NCI-H748 (cell line): ENCODE measurements around the gene HOXD8.

Source experiments
- DNase-seq: peaks from one replicate; lab custom pipeline; 2025; ENCODE audit not compliant: unreplicated experiment; lab: John Stamatoyannopoulos, UW

HOXD8 gene

DNA sequence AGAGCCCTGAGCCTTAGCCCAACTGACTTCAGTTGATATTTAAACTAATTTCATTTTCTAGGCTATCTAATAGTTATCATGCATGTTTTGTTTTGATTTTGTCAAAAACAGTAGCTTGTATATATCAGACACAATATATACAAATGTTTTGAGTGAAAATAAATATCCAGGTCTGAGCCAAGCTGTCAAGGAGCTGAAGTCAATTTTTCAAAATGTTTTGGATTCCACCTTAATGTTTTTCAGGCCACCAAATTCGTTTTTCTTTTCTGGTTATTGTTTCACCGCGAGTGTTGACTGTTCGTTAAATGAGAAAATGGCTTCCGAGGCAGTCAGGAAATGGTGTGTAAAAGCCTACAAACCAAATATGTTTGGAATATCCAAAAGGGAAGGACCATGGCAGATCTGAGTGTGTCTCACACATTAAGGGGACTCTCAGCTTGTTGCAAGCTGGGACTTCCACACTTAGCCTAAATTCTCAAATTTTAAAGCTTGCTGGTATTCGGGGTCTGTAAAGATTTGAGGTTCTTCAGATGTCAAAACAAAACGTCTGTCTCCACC lies 27.1 kb upstream of the HOXD8 start:
- no peak for DNase-seq

DNA sequence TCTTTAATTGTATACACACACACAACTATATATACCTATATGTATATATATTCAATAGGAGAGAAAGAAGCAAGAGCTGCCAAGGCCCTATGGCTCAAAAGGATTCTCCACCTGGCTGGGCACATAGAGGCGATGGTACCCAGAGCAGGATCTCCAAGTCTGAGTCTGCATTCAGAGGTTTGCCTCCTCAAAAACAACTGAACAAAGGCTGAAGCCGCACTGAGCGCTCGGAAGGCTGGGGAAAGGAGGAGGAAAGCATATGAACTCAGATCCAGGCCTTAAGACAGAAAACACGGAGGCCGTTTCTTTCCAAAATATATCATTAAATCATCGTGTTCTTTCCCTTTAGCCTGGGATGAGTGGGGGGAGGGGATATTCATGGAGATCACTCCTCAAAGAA lies 26.3 kb upstream of the HOXD8 start:
- no peak for DNase-seq

- no peak for DNase-seq
Measured at GRCh38 chr2:176103742-176104315, 25.7 kb upstream of the HOXD8 start.

DNA sequence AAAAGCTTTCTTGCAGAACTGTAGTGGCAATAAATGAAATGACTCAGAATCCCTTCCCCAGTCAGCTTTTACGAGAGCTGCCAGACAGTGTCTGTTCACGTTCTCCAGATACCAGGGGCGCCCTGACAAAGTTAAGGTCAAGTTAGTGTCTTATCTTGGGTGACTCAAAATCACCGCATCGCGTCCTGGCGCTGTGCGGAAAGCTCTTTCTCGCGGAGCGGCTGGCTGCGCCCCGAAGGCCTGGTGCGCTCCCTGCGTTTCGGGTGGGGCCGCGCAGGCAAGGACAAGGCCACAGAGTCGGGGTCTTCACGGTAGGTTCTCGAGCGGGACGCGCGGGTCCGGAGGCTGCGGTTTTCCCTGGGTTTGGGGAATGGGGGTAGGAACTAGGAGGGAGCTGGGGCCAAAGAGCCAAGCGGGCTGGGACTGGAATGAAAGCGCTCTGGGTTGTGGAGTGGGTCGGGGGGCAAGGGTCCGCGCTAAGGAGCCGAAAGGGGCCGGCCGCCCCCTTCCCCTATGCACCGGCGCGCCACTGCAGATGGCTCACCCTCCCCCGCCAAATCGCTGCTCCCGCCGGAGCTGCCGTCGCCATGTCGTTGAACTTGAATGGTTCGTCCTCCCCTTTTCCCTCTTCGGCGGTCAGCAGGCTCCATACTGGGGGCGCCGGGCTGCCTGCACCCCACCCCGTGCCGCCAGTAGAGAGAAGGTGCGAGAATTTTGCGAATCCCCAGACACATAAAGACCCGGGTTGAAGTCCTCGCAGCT lies 25.0 kb upstream of the HOXD8 start:
- DNase-seq, result no peak

GRCh38 chr2:176105078-176105729 lies 24.3 kb upstream of the HOXD8 start:
- DNase-seq, result no peak

DNA sequence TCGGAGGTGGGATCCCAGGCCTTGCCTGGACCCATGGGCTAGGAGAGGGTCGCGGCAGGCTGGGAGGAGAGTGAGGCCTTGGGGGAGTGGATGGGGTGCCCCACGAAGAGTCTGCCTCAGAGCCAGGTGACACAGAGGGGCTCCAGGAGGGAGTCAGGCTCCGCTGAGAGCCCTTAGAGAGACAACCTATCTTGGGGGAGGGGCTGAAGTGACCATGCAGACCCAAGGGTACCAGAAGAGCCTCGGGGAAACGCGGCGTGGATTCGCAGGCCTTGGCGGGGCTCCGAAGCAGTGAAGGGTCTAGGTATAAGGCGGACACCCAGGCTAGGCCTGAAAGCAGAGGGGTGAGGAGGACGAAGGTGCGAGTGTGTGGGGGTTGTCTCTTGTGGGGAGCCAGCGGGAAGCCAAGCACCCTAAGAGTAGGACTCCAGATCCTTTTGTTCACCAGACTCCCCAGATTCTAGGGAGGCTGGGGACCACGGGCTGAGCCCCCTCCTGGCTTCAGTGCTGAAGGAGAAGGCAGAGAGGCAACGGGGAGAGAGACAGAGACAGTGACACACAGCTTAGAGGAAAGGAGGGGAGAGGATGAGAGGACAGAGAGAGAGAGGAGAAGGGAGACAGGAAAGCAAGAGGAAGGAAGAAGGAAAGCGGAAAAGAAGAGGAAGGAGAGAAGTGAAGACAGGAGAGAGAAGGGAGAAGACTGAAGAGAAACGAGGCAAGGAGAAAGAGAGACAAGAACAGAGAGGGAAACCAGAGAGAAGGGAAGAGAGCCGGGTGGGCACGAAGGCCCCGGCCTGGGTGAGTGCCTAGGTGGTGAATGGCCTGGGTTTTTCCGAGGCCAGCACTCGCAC lies 23.6 kb upstream of the HOXD8 start:
- DNase-seq, result no peak

- peak; percentile 97 for DNase-seq
Measured at GRCh38 chr2:176106581-176107539, 22.6 kb upstream of the HOXD8 start, which contains the start of gene HOXD11. TSS of gene HOXD11 (plus strand) at chr2:176107280. CDS start at chr2:176107356, 76 bp downstream.

- peak; percentile 64 for DNase-seq
Measured at GRCh38 chr2:176107731-176108181, 21.7 kb upstream of the HOXD8 start.

DNA sequence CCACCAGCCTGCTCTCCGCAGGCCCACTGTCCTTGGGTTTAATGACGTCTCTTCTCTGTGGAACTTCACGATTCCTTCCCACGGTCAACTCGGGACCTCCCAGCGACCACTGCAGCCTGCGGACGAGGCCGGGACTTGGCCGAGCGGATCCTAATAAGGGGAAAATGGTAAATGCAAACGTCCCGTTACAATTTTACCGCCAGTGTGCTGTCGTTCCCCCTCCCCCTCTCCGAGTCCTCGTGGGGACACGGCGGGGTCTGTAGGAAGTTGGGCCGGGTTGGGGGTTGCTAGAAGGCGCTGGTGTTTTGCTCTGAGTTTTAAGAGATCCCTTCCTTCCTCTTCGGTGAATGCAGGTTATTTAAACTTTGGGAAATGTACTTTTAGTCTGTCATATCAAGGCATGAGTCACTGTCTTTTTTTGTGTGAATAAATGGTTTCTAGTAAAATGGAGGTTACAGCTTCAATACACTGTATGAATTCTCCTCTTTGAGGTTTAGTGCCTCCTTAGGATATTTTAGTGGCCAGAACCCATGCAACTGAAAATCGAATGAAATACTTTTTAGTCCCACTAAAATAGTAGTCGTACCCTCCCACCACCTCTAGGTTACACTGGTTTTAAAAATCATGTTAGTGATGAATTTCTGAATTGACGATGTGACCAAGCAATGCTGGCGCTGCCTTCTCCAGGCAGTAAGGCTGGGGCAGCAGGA lies 20.2 kb upstream of the HOXD8 start:
- DNase-seq, result peak; percentile 55

GRCh38 chr2:176109946-176110345 lies 19.6 kb upstream of the HOXD8 start:
- DNase-seq, result peak; percentile 46

DNA sequence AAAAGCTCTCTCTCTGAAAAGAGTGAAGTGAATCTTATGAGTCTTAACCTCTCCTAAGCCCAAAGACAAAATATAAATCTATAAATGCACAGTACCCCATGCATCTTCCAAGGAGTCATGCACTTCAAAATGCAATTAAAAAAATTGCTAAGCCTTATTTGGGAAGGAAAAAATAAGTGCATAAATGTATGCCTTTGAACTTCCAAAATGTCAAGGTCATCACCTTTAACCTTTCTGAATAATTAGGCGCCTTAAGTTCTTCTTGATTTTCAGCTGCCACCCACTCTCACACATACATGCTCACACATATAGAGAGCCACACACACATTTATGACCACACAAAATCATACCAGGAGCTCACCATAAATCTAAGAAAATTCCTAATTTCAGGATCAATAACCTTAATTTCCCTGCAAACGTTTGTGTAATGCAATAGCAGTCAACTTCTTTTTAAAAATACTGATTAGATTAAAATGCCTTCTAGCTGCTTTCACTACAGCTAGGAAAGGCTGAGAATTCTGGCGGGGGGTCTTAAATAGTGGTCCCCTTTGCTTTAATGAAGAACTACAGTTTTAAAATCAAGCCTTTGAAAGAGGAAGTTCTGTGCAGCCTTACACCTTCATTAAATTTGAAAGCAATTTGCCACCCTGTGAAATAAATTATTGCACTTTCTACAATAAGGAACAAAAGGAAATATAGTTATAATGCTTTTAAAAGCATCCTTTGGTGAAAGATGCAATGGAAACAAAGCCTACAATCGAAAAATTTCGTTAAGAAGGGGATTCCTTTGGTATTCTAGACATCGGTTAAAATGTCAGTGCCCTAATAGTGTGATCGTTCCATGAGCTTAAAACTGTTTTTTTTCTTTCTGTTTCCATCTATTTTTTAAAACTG lies 18.8 kb upstream of the HOXD8 start:
- DNase-seq, result peak; percentile 58

DNA sequence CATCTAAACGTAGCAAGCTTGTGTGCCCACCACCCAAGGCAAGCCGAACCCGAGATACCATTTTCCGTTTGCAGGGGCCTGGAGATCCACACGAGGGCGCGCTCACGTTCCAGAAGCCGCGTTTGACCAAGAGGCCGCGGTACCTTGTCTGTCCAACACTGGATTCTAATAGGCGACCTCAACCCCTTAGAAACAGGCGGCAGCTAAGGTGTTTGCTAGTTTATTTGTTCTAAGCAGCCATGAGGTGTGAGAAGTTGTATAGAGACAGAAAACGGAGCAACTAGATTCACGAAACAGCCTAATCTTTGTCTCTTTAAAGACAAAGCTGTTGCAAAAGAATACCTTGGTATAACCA lies 18.2 kb upstream of the HOXD8 start:
- peak; percentile 97 for DNase-seq

DNA sequence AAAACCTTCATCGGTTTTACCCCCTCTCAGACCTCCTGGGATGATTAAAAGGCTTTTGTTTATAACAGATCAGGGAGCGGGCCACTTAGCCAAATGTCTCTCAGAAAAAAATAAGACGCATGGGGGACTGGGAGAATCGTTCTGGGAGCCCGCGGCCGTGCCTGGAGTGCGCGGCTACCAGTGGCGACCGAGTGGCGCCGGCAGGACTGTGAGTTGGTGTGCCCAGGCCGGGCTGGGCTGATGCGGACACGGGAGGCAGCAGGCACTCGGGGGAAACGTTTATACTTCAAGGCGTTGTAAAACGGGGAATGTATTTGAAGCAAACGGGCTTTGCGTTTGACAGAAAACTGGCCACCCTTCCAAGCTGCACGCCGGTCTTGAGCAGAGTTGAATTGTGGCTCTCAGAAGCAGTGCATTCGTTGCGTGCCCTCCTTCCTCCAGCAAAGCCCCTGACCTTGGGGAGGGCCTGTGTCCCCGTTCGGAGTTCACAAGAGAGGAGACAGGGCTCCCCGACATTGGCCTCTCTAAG lies 17.6 kb upstream of the HOXD8 start:
- peak; percentile 64 for DNase-seq

DNA sequence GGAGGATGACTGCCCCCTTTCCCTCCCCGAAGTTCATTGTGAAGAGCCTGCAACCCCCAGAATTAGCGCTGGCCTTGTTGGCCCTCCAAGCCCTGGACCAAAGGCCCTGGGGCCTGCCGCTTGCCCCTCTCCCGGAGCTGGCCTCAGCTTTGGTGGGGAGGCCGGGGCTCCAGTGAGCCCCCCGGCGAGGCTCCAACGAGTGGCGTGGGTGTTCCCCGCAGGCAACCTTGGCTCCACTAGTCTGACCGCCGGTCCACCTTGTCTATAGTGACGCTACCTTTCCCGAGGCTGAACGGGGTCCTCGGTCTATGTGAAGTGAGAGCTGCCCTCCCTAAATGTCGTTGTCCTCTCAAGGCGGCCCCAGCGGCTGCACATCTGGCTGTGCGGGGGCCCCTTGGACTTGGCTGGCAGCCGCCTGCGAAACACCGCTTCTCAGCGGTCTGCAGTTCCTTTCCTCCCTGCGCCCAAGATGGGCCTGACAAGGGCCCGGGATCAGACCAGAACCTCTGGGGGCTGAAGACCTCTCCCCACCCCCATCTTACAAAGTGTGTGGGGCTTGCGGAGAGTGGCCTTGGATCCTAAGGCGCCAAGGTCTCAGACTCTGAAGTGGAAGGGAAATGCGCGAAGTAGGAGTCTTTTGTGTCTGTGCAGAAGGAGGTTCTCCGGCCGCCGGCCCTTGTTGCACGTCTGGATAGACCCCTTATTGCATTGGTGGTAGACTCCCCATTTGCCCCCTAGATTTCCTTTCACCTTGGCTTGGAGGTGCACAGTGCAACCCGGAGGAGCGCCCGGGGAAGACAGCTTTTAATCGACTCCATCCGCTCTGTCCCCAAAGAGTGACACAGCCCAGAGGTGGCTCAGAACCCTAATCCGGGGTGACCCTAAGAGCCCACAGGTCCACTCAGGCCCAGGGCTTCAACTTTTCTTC lies 16.9 kb upstream of the HOXD8 start:
- peak; percentile 61 for DNase-seq

DNA sequence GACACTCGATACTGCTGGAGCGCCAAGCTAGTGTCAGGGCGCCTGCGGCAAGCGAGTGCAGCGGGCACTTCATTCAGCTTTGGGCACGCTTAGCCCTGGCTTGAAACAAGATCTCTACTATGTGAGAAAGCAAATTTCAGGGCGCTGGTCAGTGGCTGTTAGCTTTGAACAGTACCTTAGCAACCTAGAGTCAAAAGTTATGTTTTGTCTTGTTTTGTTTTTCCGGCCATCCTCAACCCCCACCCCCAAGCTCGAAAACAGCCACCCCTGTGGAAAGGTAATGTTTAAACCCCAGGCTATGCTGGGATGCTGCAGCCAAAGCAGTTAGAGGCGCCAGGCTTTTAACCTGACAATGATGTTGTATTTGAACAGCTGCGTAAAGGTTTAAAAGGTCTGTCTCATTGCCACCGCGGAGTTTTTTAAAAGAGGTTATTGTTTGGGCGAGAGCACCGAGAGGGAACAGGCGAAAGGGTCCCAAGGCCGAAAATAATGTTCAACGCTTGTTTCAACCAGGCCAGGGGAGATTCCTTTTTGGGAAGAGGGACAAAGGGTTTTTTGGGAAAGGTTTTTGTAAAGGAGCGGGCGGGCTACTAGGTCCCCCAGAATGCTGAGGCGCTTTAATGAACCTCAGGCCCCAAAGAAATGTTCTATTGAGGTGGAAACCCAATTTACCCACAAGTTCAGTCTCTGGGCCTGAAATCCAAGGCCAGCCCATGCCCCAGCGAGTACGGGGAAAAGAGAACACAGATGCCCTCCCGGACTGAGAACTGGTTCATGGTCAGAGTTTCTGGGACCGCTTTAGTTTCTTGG lies 15.2 kb upstream of the HOXD8 start:
- DNase-seq, result peak; percentile 100
